ENCODE measurements around the gene PRR22.

The PRR22 gene

DNA sequence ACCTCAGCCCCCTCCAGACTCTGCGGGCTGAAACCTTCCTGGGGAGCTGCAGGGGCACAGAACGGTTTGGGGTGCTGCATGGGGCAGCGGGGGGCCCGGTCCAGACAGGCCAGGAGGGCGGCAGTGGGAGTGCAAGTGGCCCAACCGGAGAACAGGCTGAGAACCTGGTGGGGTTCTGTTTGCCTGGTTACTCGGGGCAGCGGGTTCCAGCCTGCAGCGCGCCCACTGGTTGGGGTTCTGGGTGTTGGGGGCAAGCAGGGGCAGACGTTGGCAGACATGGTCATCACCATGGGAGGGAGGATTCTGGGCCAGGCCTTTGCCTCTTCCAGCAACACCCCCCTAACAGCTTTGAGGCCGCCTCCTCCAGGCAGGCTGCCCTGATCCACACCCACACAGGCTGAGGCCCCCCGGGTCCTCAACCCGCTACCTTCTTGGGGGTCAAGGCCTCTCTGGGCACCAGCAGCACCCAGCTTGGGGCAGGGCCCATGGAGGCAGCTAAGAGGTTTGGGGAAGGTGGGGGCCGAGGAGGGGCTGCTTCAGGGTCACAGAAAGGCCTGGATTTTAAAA, at the start of gene PRR22:
TSS of gene PRR22 (minus strand) at position 166 of the 567 bp plus-strand sequence. CDS start at position 80, 86 bp downstream.
- DNase-seq (ENCODE audit: low read depth, low spot score) = no peak

DNA sequence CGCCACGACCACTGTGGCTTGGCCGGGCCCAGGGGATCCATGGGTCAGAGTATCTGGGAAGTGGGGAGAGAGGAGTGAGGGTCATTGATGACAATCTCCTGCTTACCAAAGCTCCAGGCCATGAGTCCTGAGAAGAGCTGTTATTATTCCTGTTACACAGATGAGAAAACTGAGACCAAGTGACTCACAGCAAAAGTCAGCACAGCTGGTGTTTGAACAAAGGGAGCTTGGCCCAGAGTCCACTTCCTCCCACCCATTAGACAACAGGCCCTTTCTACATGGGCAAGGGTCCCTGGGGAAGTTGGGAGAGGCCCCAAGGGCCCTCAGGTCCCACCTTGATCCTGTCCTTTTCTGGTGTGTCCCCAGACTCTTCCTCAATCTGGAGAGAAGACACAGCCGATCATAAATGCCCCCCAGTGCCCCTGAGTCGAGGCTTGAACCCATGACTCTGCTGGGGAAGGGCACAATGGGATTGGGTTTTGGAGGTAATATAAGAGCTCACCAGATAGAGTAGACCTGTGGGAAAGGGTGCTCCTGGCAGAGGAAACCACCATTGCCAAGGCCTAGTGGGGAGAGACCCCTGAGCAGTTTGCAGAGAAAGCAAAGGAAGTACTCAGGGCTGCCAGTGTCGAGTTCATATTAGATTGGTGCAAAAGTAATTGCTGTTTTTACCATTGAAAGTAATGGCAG, 48.1 kb upstream of the PRR22 start:
- DNase-seq (ENCODE audit: low read depth, low spot score) = no peak

- no peak for DNase-seq (ENCODE audit: low read depth, low spot score)
Observed at GRCh38 chr19:5832061-5832460, 47.5 kb upstream of the PRR22 start.

- DNase-seq (ENCODE audit: low read depth, low spot score) = no peak
Observed at GRCh38 chr19:5831159-5831558, 46.6 kb upstream of the PRR22 start.

DNA sequence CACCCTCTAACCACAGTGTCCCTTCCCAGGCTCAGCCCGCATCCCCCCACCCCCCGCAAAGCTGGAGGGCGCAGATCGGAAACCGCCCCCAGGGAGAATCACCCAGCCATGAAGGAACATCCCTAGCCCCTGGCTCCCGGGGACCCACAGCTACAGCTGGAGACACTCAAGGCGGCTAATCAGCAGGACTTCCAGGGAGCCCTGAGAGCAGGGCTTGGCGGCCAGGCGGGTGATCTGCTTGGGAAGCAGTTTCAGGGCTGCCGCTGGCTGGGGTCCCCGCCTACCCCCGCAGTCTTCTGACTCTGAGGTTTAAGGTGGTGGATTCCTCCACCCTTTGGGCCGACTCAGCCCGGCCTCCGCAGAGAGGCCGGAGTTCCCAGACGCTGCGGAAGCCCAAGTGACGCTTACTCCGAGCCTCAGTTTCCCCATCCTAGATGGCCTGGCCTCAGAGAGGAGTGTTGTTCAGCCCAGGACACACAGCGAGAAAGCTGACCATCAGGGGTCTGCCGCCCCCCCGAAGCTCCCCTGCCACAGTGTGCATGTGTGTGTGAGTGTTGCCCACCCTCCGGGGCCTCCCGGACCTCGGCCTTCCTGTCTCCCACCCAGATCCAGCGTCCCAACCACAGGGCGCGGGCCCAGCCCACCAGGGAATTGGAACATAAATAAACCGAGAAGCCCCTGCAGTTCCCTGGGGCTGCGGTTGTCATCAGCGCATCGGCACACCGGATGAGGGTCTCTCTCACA, 45.2 kb upstream of the PRR22 start:
- no peak for DNase-seq (ENCODE audit: low read depth, low spot score)

- no peak for DNase-seq (ENCODE audit: low read depth, low spot score)
Observed at GRCh38 chr19:5828661-5829566, 44.4 kb upstream of the PRR22 start.

- peak; percentile 82 for DNase-seq (ENCODE audit: low read depth, low spot score)
Observed at GRCh38 chr19:5827891-5828660, 43.5 kb upstream of the PRR22 start.

- no peak for DNase-seq (ENCODE audit: low read depth, low spot score)
Observed at GRCh38 chr19:5827342-5827890, 42.9 kb upstream of the PRR22 start.

DNA sequence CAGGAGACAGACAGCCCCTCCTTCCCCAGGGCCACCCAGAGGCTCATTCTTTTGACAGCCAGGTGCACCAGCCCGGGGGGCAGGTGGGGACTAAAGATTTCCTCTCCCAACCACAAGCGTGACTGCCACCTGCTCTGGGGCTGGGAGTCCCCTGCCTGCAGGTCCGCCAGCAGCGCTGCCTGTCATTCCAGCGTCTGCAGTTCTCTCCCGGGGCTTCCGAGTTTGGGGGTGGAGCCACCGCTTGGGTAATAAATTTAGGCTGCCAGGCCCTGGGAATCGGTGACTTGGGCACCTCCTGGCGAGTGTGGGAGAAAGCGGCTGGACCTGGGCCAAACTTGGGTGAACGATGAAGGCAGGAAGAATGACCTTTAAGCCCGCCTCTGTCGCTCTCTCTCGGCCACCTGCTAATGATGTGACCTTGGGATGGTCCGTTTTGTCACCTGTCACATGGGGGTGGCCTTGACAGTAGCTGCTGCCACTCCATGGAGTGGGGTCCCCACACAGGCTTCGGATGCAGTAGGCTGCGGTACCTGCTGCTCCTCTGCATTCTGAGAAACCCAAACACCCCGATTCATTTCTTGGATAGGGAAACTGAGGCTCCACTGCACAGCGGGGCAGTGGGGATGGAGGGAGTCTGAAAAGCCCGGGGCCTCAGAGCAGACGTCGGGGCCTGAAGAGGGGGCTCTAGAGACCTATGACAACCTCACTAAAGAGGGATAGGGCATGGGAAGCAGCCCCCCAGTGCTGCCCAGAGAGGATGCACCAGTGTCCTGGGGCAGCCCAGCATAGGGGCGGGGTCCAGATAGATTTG, 42.2 kb upstream of the PRR22 start:
- DNase-seq (ENCODE audit: low read depth, low spot score) = no peak

GRCh38 chr19:5825178-5825577, 40.6 kb upstream of the PRR22 start:
- no peak for DNase-seq (ENCODE audit: low read depth, low spot score)

GRCh38 chr19:5824751-5825150, 40.2 kb upstream of the PRR22 start:
- DNase-seq (ENCODE audit: low read depth, low spot score) = no peak

- no peak for DNase-seq (ENCODE audit: low read depth, low spot score)
Observed at GRCh38 chr19:5823579-5824281, 39.2 kb upstream of the PRR22 start.

- no peak for DNase-seq (ENCODE audit: low read depth, low spot score)
Observed at GRCh38 chr19:5822181-5822844, 37.8 kb upstream of the PRR22 start.

DNA sequence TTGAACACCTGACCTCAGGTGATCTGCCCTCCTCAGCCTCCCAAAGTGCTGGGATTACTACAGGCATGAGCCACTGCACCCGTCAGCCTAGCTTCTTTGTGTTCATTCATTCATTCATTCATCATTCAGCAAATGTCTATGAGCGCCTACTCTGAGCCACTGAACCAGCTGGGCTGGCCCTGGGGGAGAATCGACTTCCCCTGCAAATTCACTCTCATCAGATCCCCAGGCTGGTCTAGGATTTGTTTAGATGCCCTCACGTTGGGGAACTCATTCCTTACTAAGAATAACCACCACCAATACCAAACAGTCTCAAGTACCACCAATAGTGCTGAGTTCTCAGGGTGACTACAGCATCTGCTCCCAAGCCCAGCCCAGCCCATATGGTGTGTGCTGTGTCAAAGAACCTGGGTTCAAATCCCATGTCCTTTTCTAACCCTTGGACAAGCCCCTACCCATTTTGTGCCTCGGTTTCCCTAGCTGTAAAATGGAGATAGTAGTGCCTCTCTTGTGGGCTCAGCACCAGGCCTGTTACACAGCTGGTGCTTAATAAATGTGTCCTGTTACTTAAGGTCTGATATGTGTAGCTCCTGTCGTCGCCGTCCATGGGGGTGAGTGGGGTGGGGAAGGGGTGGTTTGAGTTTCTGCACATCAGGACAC, 37.1 kb upstream of the PRR22 start:
- DNase-seq (ENCODE audit: low read depth, low spot score) = no peak

DNA sequence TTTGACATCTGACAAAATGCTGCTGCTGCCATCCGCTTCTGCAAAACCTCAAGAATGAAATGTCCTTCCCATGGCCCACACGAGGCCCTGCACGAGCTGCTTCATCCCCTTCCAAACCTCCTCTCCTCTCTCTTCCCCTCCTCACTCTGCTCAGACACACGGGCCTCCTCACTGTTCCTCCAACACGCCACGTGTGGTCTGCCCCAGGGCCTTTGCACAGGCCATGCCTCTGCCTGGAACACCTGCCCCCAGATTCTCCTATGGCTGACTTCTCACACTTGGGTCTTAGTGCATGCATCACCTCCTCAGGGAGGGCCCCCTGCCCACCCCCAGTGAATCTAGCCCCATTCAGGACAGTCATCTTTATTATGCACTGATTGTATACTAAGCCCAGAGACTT, 36.2 kb upstream of the PRR22 start:
- DNase-seq (ENCODE audit: low read depth, low spot score) = no peak

GRCh38 chr19:5818594-5818993, 34.0 kb upstream of the PRR22 start:
- no peak for DNase-seq (ENCODE audit: low read depth, low spot score)

GRCh38 chr19:5817218-5817617, 32.7 kb upstream of the PRR22 start:
- no peak for DNase-seq (ENCODE audit: low read depth, low spot score)

- DNase-seq (ENCODE audit: low read depth, low spot score) = no peak
Observed at GRCh38 chr19:5814852-5815246, 30.3 kb upstream of the PRR22 start.
